SK-N-MC (cell line): ENCODE data around the gene KLRG1.

Source experiments
- DNase-seq: peaks from one replicate; pipeline ENCODE4 v3.0.0-alpha.2; 2011; ENCODE audit warnings: low read depth, low spot score
- H3K27ac ChIP-seq: fragments of 200-600 bp; sonication (generic); 2 replicates; pipeline ENCODE4 v1.5.1; 2016; ENCODE audit warnings: mixed run types
- H3K36me3 ChIP-seq: fragments of 200-600 bp; sonication (generic); 2 replicates; pipeline ENCODE4 v1.6.1; 2017; ENCODE audit warnings: antibody characterized with exemption, low read length, mixed read lengths; ENCODE audit not compliant: insufficient read depth
- H3K4me3 ChIP-seq: fragments of 200-600 bp; sonication (generic); 2 replicates; pipeline ENCODE4 v1.5.1; 2016
- H3K9ac ChIP-seq: fragments of 200-600 bp; sonication (generic); 2 replicates; pipeline ENCODE4 v1.8.0; 2017; ENCODE audit warnings: mixed run types, mixed read lengths; ENCODE audit not compliant: insufficient read length
- H3K9me3 ChIP-seq: fragments of 200-600 bp; sonication (generic); 2 replicates; pipeline ENCODE4 v1.6.1; 2017; ENCODE audit warnings: low read depth, mild to moderate bottlenecking, antibody characterized with exemption, low read length, moderate library complexity, mixed read lengths
- EZH2 ChIP-seq: fragments of 200-600 bp; sonication (generic); IDR thresholded peaks from one replicate; pipeline ENCODE4 v1.6.1; 2017; ENCODE audit warnings: antibody characterized with exemption
- FOXP2 ChIP-seq: optimal IDR thresholded peaks from 2 replicates; pipeline ENCODE3; 2011; ENCODE audit warnings: mild to moderate bottlenecking, moderate library complexity; ENCODE audit not compliant: insufficient read depth; ENCODE audit errors: extremely low read length, control extremely low read depth
- POLR2AphosphoS5 ChIP-seq: IDR thresholded peaks from 2 replicates; pipeline ENCODE4 v1.6.1; 2012; ENCODE audit warnings: mild to moderate bottlenecking, low read depth, low read length, borderline replicate concordance

The KLRG1 gene

GRCh38 chr12:8993827-8994226 lies 4.5 kb downstream of the KLRG1 start:
- H3K27ac ChIP-seq: no peak overlapping the region
- H3K9ac ChIP-seq: no peak overlapping the region
- TF ChIP-seq EZH2 (no peak), POLR2AphosphoS5 (no peak), FOXP2 (no peak)
- H3K36me3 ChIP-seq: no peaks in the 10 kb centered on the region
- no peaks in the 10 kb centered on the region for H3K9me3 ChIP-seq
- H3K4me3 ChIP-seq: no peak overlapping the region
- no peak for DNase-seq

GRCh38 chr12:8995021-8995775 lies 5.9 kb downstream of the KLRG1 start:
- Histone ChIP-seq H3K9me3 (no peaks in the 10 kb centered on the region), H3K36me3 (no peaks in the 10 kb centered on the region), H3K9ac (no peak overlapping the region), H3K4me3 (no peak overlapping the region), H3K27ac (no peak overlapping the region)
- DNase-seq: no peak
- no peak for TF ChIP-seq EZH2
- TF ChIP-seq FOXP2: no peak
- TF ChIP-seq POLR2AphosphoS5: no peak

- H3K27ac ChIP-seq: 0 out of 2 replicates have a peak overlapping the region, but pooled peaks have one; percentile 6
- no peak overlapping the region for H3K9ac ChIP-seq
- TF ChIP-seq POLR2AphosphoS5 (no peak), EZH2 (no peak), FOXP2 (no peak)
- DNase-seq: no peak
- no peak overlapping the region for H3K4me3 ChIP-seq
- H3K9me3 ChIP-seq: no peaks in the 10 kb centered on the region
- no peaks in the 10 kb centered on the region for H3K36me3 ChIP-seq
Observed at GRCh38 chr12:8996682-8997405, 7.5 kb downstream of the KLRG1 start.

- no peak for DNase-seq
- Histone ChIP-seq H3K27ac (no peak overlapping the region), H3K9ac (no peak overlapping the region), H3K36me3 (no peaks in the 10 kb centered on the region), H3K9me3 (no peaks in the 10 kb centered on the region), H3K4me3 (no peak overlapping the region)
- TF ChIP-seq FOXP2: no peak
- TF ChIP-seq POLR2AphosphoS5: no peak
- TF ChIP-seq EZH2: no peak
Observed at GRCh38 chr12:9001233-9001632, 11.9 kb downstream of the KLRG1 start.

GRCh38 chr12:9002335-9002734 lies 13.0 kb downstream of the KLRG1 start:
- Histone ChIP-seq H3K9me3 (no peaks in the 10 kb centered on the region), H3K36me3 (no peaks in the 10 kb centered on the region), H3K4me3 (no peak overlapping the region), H3K9ac (no peak overlapping the region), H3K27ac (no peak overlapping the region)
- TF ChIP-seq FOXP2 (no peak), EZH2 (no peak), POLR2AphosphoS5 (no peak)
- no peak for DNase-seq

- Histone ChIP-seq H3K9ac (no peak overlapping the region), H3K27ac (no peak overlapping the region), H3K9me3 (peaks cover 6% of the 10 kb centered on the region; the same call in 1 of the 2 replicates), H3K4me3 (no peak overlapping the region), H3K36me3 (no peaks in the 10 kb centered on the region)
- no peak for DNase-seq
- no peak for TF ChIP-seq FOXP2
- TF ChIP-seq EZH2: no peak
- TF ChIP-seq POLR2AphosphoS5: no peak
Observed at GRCh38 chr12:9022592-9022991, 33.2 kb downstream of the KLRG1 start.

- no peak for TF ChIP-seq EZH2
- no peak for TF ChIP-seq FOXP2
- no peak for TF ChIP-seq POLR2AphosphoS5
- Histone ChIP-seq H3K9me3 (no peaks in the 10 kb centered on the region), H3K4me3 (no peak overlapping the region), H3K27ac (no peak overlapping the region), H3K36me3 (no peaks in the 10 kb centered on the region), H3K9ac (no peak overlapping the region)
- DNase-seq: no peak
Observed at GRCh38 chr12:9024512-9024911, 35.2 kb downstream of the KLRG1 start.

GRCh38 chr12:9027161-9028059 lies 38.1 kb downstream of the KLRG1 start:
- Histone ChIP-seq H3K4me3 (no peak overlapping the region), H3K9me3 (no peaks in the 10 kb centered on the region), H3K9ac (no peak overlapping the region), H3K27ac (no peak overlapping the region), H3K36me3 (no peaks in the 10 kb centered on the region)
- DNase-seq: no peak
- no peak for TF ChIP-seq EZH2
